Colonic mucosa (tissue), 4 donors: ENCODE results near the gene ARHGAP22. TPM values are rescaled to one million over a fixed set of nuclear protein-coding genes. Genes with fewer than 3 reads are reported as not detected.

ENCODE experiments used
- DNase-seq: peaks from one replicate; pipeline ENCODE4 v3.0.0-alpha.2; 2020
- H3K27ac ChIP-seq: fragments of 200-600 bp; one replicate; pipeline ENCODE4 v1.8.0; 2021
- H3K27me3 ChIP-seq: fragments of 200-600 bp; one replicate; pipeline ENCODE4 v1.8.0; 2021
- H3K36me3 ChIP-seq: fragments of 200-600 bp; one replicate; pipeline ENCODE4 v1.8.0; 2021
- H3K4me1 ChIP-seq: fragments of 200-600 bp; one replicate; pipeline ENCODE4 v1.8.0; 2021; ENCODE audit warnings: mild to moderate bottlenecking
- H3K4me3 ChIP-seq: fragments of 200-600 bp; one replicate; pipeline ENCODE4 v1.8.0; 2021
- H3K9ac ChIP-seq, 2 donors: one replicate each; pipeline ENCODE4 v1.7.0; 2013; ENCODE audit warnings: control low read depth in 2 of 2, low read depth in 2 of 2, low read length in 2 of 2
- H3K9me3 ChIP-seq: fragments of 200-600 bp; one replicate; pipeline ENCODE4 v1.8.0; 2021
- CTCF ChIP-seq: fragments of 200-600 bp; IDR thresholded peaks from one replicate; pipeline ENCODE4 v1.8.0; 2022; ENCODE audit warnings: antibody characterized with exemption, mild to moderate bottlenecking
- intact Hi-C: fragments of 100-400 bp; cut with DNase I; formaldehyde crosslinking; loops from one replicate; pipeline ENCODE4 v1.14.1; 2022
- total RNA-seq, 2 donors: library from RNA; stranded (reverse); fragmentation: NEBNext Ultra II Directional in 1 of 2; extraction: Animal tissue kit (Norgen Biotek cat#: 25700) in 1 of 2; gene quantifications; one replicate each; pipeline ENCODE4 v1.2.1, GENCODE V29; 2021
- donor health status: healthy.
- donor health status: DM: no; HTN: no; CAD: no.
- donor health status: DM: no; HTN: no; CAD: no.

Gene ARHGAP22
- total RNA-seq, 2 donors from 2014 or later = 0.86 to 1.6 TPM

GRCh38 chr10:48490946-48491345, 113.9 kb downstream of the ARHGAP22 start:
- TF ChIP-seq CTCF = no peak
- H3K4me3 ChIP-seq = no peak overlapping the region
- no peaks in the 10 kb centered on the region for H3K4me1 ChIP-seq
- no peaks in the 10 kb centered on the region for H3K27me3 ChIP-seq
- intact Hi-C loops = no loop called here
- DNase-seq = peak; percentile 13
- H3K36me3 ChIP-seq = no peaks in the 10 kb centered on the region
- H3K9me3 ChIP-seq = no peaks in the 10 kb centered on the region
- no peak overlapping the region for H3K9ac ChIP-seq
- no peak overlapping the region for H3K27ac ChIP-seq

DNA sequence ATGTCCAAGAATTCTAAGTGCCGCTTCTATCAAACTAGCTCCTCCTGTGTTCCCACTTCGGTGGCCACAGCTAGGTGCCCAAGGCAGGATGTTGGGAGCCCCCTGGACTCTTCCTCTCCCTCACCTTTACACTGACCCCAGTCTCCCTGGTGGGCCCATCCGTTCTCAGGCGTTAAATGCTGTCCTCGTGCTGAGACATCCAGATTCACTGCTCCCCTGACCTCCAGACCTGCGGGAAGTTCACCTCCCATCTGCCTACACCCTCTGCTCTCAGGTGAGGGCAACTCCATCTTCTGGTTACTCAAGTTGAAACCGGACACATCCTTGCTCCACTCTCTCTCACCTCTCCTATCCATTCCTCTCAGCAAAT, 114.3 kb downstream of the ARHGAP22 start:
- Histone ChIP-seq H3K27ac (no peak overlapping the region), H3K9ac (no peak overlapping the region), H3K36me3 (no peaks in the 10 kb centered on the region), H3K27me3 (no peaks in the 10 kb centered on the region), H3K4me1 (no peaks in the 10 kb centered on the region), H3K4me3 (no peak overlapping the region), H3K9me3 (no peaks in the 10 kb centered on the region)
- intact Hi-C loops = no loop called here
- peak; percentile 7 for DNase-seq
- TF ChIP-seq CTCF = no peak

- H3K27me3 ChIP-seq = no peaks in the 10 kb centered on the region
- intact Hi-C loops = no loop called here
- no peak for TF ChIP-seq CTCF
- no peak overlapping the region for H3K4me3 ChIP-seq
- H3K27ac ChIP-seq = no peak overlapping the region
- no peak for DNase-seq
- no peak overlapping the region for H3K9ac ChIP-seq
- no peaks in the 10 kb centered on the region for H3K4me1 ChIP-seq
- no peaks in the 10 kb centered on the region for H3K9me3 ChIP-seq
- H3K36me3 ChIP-seq = no peaks in the 10 kb centered on the region
These were observed 115.8 kb downstream of the ARHGAP22 start for GRCh38 chr10:48489099-48489498.

GRCh38 chr10:48487244-48487643, 117.6 kb downstream of the ARHGAP22 start:
- Histone ChIP-seq H3K4me1 (no peaks in the 10 kb centered on the region), H3K9me3 (no peaks in the 10 kb centered on the region), H3K4me3 (no peak overlapping the region), H3K27me3 (no peaks in the 10 kb centered on the region), H3K36me3 (no peaks in the 10 kb centered on the region), H3K27ac (no peak overlapping the region), H3K9ac (no peak overlapping the region)
- no peak for DNase-seq
- intact Hi-C loops = no loop called here
- TF ChIP-seq CTCF = no peak

- TF ChIP-seq CTCF = no peak
- Histone ChIP-seq H3K4me3 (no peak overlapping the region), H3K4me1 (no peaks in the 10 kb centered on the region), H3K36me3 (no peaks in the 10 kb centered on the region), H3K9me3 (no peaks in the 10 kb centered on the region), H3K9ac (no peak overlapping the region), H3K27me3 (no peaks in the 10 kb centered on the region), H3K27ac (no peak overlapping the region)
- intact Hi-C loops = no loop called here
- DNase-seq = no peak
These were observed 119.2 kb downstream of the ARHGAP22 start for GRCh38 chr10:48485711-48486110.

GRCh38 chr10:48484911-48485310, 120.0 kb downstream of the ARHGAP22 start:
- no peaks in the 10 kb centered on the region for H3K36me3 ChIP-seq
- H3K9me3 ChIP-seq = no peaks in the 10 kb centered on the region
- H3K4me3 ChIP-seq = no peak overlapping the region
- no peaks in the 10 kb centered on the region for H3K27me3 ChIP-seq
- intact Hi-C loops = no loop called here
- TF ChIP-seq CTCF = no peak
- no peaks in the 10 kb centered on the region for H3K4me1 ChIP-seq
- no peak overlapping the region for H3K27ac ChIP-seq
- no peak overlapping the region for H3K9ac ChIP-seq
- no peak for DNase-seq
